GM12878 (cell line): ENCODE measurements around the gene CTSD.

Experiments used
- HCFC1 ChIP-seq: fragments of 150-350 bp; IDR thresholded peaks from 2 replicates; pipeline ENCODE4 v1.6.1; 2014; ENCODE audit warnings: low read length
- YBX1 ChIP-seq: fragments of 450-650 bp; IDR thresholded peaks from 2 replicates; pipeline ENCODE4 v1.6.1; 2016; ENCODE audit warnings: antibody characterized with exemption
- TF ChIP-seq, protein P1 (sequence below), 3 experiments: IDR thresholded peaks in 2 of 3; conservative IDR thresholded peaks in 1 of 3; 2 replicates each; pipeline ENCODE4 v1.5.1; 2011; ENCODE audit warnings: low read depth in 3 of 3, low read length in 3 of 3, mild to moderate bottlenecking in 3 of 3, control low read depth in 2 of 3, moderate library complexity in 2 of 3, inconsistent platforms in 1 of 3, mixed read lengths in 1 of 3; ENCODE audit not compliant: control insufficient read depth in 2 of 3, insufficient read depth in 1 of 3; ENCODE audit errors: extremely low read depth in 1 of 3

DNA sequence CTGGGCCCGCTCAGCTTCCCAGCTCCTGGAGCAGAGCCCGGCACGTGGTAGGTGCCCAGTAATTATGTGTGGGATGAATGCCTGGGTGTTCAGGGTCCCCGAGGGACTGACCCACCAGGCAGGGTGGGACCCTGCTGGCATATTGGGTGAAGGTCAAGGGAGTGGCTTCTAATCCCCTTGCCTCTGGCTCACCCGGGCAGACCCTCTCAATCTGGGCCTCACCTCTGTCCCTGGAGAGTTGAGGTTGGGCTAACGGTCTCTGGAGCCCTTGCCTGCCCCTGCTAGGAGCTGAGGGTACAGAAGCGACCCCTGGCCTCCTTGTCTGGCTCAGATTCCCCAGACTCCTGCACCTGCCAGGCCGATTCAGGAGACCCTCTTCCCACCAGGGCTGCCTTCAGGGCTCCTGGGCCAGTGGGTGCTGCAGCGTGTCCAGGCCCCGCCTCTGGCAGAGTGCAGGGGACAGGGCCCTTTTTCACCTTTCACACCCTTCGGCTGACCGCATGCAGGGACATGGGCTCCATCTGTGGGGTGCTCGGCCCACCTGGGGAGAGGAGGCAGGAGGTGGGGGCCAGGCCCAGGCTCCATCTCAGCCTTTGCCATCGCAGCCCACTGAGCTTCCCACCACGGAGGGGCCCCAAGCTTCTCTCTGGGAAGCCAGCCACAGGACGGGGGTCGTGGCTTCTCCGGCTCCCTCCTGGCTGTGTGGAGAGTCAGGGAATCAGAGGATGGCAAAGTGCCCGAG is 3.8 kb upstream of the CTSD start:
- TF ChIP-seq, protein P1, sequence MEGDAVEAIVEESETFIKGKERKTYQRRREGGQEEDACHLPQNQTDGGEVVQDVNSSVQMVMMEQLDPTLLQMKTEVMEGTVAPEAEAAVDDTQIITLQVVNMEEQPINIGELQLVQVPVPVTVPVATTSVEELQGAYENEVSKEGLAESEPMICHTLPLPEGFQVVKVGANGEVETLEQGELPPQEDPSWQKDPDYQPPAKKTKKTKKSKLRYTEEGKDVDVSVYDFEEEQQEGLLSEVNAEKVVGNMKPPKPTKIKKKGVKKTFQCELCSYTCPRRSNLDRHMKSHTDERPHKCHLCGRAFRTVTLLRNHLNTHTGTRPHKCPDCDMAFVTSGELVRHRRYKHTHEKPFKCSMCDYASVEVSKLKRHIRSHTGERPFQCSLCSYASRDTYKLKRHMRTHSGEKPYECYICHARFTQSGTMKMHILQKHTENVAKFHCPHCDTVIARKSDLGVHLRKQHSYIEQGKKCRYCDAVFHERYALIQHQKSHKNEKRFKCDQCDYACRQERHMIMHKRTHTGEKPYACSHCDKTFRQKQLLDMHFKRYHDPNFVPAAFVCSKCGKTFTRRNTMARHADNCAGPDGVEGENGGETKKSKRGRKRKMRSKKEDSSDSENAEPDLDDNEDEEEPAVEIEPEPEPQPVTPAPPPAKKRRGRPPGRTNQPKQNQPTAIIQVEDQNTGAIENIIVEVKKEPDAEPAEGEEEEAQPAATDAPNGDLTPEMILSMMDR (IDR thresholded peaks at IDR 0.05 in 2 of 3, conservative IDR thresholded peaks at IDR 0.05 in 1 of 3; ENCODE audit: control insufficient read depth in 2 of 3, extremely low read depth in 1 of 3, insufficient read depth in 1 of 3, low read depth in 3 of 3, low read length in 3 of 3), result no peak
- TF ChIP-seq HCFC1 (no peak), YBX1 (no peak)
